Measurements from ENCODE around the gene ZNF80. TPM values are rescaled to one million over a fixed set of nuclear protein-coding genes. Genes with fewer than 3 reads are reported as not detected.

ZNF80 gene
- polyA plus RNA-seq, 3 donors = not detected

- no peak for DNase-seq
- H3K36me3 ChIP-seq (replicated peaks in 1 of 2; ENCODE audit: control insufficient read depth in 1 of 2, insufficient read depth in 2 of 2, low read length in 2 of 2) = no peaks in the 10 kb centered on the region
- H3K4me2 ChIP-seq (replicated peaks; ENCODE audit: extremely low read depth, low read length, poor library complexity, severe bottlenecking) = no peak overlapping the region
- 91% methylated on average over 1 of the region's 1 CpG for WGBS (ENCODE audit: insufficient coverage)
- no peak overlapping the region for H3K4me3 ChIP-seq (replicated peaks in 1 of 3; ENCODE audit: low read depth in 2 of 3, low read length in 3 of 3)
- H3K36me3 Mint-ChIP-seq = no peaks in the 10 kb centered on the region
- H3K79me2 ChIP-seq (ENCODE audit: insufficient read depth, low read length) = no peaks in the 10 kb centered on the region
- H3K4me1 Mint-ChIP-seq = no peaks in the 10 kb centered on the region
- H3K4me1 ChIP-seq (ENCODE audit: control insufficient read depth in 1 of 2, insufficient read depth in 2 of 2, low read length in 2 of 2) = no peaks in the 10 kb centered on the region
- no peak overlapping the region for H3K9ac ChIP-seq (ENCODE audit: insufficient read depth, low read length, poor library complexity, severe bottlenecking)
- peaks cover 4 to 31% (median 12%) of the 10 kb centered on the region in 7 donors for H3K9me3 Mint-ChIP-seq
- H3K27me3 ChIP-seq (ENCODE audit: control insufficient read depth in 2 of 2, insufficient read depth in 2 of 2, low read length in 2 of 2) = no peaks in the 10 kb centered on the region
- intact Hi-C loops (cut with micrococcal nuclease) = no loop called here
- no peak overlapping the region for H3K27ac ChIP-seq (ENCODE audit: low read depth in 1 of 2, low read length in 2 of 2)
- H2AFZ ChIP-seq (ENCODE audit: insufficient read depth, low read depth, low read length, poor library complexity, severe bottlenecking) = no peak overlapping the region
- H3K9me3 ChIP-seq (replicated peaks in 1 of 2; ENCODE audit: control insufficient read depth in 1 of 2, insufficient read depth in 1 of 2, low read length in 2 of 2) = peaks cover 3 to 18% of the 10 kb centered on the region in 2 donors
- no peak overlapping the region for H3K27ac Mint-ChIP-seq
- TF ChIP-seq CTCF (IDR thresholded peaks at IDR 0.05) = no peak
- H3K27me3 Mint-ChIP-seq (ENCODE audit: low read depth in 3 of 3) = peaks cover 0 to 2% (median 0%) of the 10 kb centered on the region in 3 donors
- H3K4me3 Mint-ChIP-seq = no peak overlapping the region
- H4K20me1 ChIP-seq (ENCODE audit: insufficient read depth, low read length) = no peaks in the 10 kb centered on the region
Measured at GRCh38 chr3:114274929-114275328, 37.6 kb upstream of the ZNF80 start.

GRCh38 chr3:114272271-114272670, 34.9 kb upstream of the ZNF80 start:
- peaks cover 6 to 34% (median 14%) of the 10 kb centered on the region in 7 donors for H3K9me3 Mint-ChIP-seq
- intact Hi-C loops (cut with micrococcal nuclease) = no loop called here
- no peak for TF ChIP-seq CTCF (IDR thresholded peaks at IDR 0.05)
- H3K4me2 ChIP-seq (replicated peaks; ENCODE audit: extremely low read depth, low read length, poor library complexity, severe bottlenecking) = no peak overlapping the region
- no peak overlapping the region for H3K4me3 ChIP-seq (replicated peaks in 1 of 3; ENCODE audit: low read depth in 2 of 3, low read length in 3 of 3)
- no peak for DNase-seq
- H3K4me1 Mint-ChIP-seq = no peaks in the 10 kb centered on the region
- H2AFZ ChIP-seq (ENCODE audit: insufficient read depth, low read depth, low read length, poor library complexity, severe bottlenecking) = no peak overlapping the region
- H3K27ac Mint-ChIP-seq = no peak overlapping the region
- no peaks in the 10 kb centered on the region for H3K27me3 ChIP-seq (ENCODE audit: control insufficient read depth in 2 of 2, insufficient read depth in 2 of 2, low read length in 2 of 2)
- H3K9ac ChIP-seq (ENCODE audit: insufficient read depth, low read length, poor library complexity, severe bottlenecking) = no peak overlapping the region
- H3K36me3 ChIP-seq (replicated peaks in 1 of 2; ENCODE audit: control insufficient read depth in 1 of 2, insufficient read depth in 2 of 2, low read length in 2 of 2) = no peaks in the 10 kb centered on the region
- H3K79me2 ChIP-seq (ENCODE audit: insufficient read depth, low read length) = no peaks in the 10 kb centered on the region
- peaks cover 3 to 18% of the 10 kb centered on the region in 2 donors for H3K9me3 ChIP-seq (replicated peaks in 1 of 2; ENCODE audit: control insufficient read depth in 1 of 2, insufficient read depth in 1 of 2, low read length in 2 of 2)
- H4K20me1 ChIP-seq (ENCODE audit: insufficient read depth, low read length) = no peaks in the 10 kb centered on the region
- H3K4me3 Mint-ChIP-seq = no peak overlapping the region
- H3K36me3 Mint-ChIP-seq = no peaks in the 10 kb centered on the region
- peaks cover 0 to 2% (median 2%) of the 10 kb centered on the region in 3 donors for H3K27me3 Mint-ChIP-seq (ENCODE audit: low read depth in 3 of 3)
- H3K27ac ChIP-seq (ENCODE audit: low read depth in 1 of 2, low read length in 2 of 2) = no peak overlapping the region
- WGBS (ENCODE audit: insufficient coverage) = no CpG with 5 or more reads among the region's 1 CpG
- H3K4me1 ChIP-seq (ENCODE audit: control insufficient read depth in 1 of 2, insufficient read depth in 2 of 2, low read length in 2 of 2) = no peaks in the 10 kb centered on the region

Measured in CD14-positive monocyte (primary cell).